ENCODE measurements around the gene BTNL2.

DNA sequence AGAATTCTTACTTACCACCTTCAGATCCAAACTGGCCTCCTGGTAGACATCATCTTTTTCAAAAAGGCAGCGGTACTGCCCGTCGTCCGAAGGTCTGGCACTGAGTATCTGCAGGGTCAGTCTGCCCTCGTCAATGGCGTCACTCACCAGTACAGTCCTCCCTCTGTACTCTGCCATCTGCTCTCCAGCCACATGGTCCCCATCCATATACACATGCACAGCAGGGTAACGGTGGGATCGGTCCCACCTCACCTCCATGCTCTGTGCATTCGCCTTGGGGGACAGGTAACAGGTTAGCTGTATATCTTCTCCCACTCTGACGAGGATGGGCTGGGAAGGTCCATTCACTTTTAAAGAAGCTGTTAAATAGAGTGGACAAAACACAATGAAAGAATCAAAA is 11.0 kb downstream of the BTNL2 start:
- TF ChIP-seq, protein P1, sequence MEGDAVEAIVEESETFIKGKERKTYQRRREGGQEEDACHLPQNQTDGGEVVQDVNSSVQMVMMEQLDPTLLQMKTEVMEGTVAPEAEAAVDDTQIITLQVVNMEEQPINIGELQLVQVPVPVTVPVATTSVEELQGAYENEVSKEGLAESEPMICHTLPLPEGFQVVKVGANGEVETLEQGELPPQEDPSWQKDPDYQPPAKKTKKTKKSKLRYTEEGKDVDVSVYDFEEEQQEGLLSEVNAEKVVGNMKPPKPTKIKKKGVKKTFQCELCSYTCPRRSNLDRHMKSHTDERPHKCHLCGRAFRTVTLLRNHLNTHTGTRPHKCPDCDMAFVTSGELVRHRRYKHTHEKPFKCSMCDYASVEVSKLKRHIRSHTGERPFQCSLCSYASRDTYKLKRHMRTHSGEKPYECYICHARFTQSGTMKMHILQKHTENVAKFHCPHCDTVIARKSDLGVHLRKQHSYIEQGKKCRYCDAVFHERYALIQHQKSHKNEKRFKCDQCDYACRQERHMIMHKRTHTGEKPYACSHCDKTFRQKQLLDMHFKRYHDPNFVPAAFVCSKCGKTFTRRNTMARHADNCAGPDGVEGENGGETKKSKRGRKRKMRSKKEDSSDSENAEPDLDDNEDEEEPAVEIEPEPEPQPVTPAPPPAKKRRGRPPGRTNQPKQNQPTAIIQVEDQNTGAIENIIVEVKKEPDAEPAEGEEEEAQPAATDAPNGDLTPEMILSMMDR (IDR thresholded peaks at IDR 0.05), result no peak
- TF ChIP-seq POLR2A (IDR thresholded peaks at IDR 0.05), result no peak
